ENCODE data around the gene FGF6.
"Not testable (repeated sequence)": the region's sequence is repeated elsewhere in the genome, so short reads cannot be mapped to it uniquely, and the experiment has no call there.

The FGF6 gene

GRCh38 chr12:4416276-4416675, 29.3 kb downstream of the FGF6 start:
- Histone ChIP-seq H3K4me3 (ENCODE audit: low read length) (no peak overlapping the region), H3K4me1 (ENCODE audit: control insufficient read depth, low read depth, low read length) (no peaks in the 10 kb centered on the region), H3K27me3 (ENCODE audit: control insufficient read depth, insufficient read depth, low read length) (no peaks in the 10 kb centered on the region), H3K27ac (ENCODE audit: low read length) (no peak overlapping the region), H3K9me3 (ENCODE audit: control insufficient read depth, low read depth, low read length) (no peaks in the 10 kb centered on the region), H3K9ac (ENCODE audit: low read length) (no peak overlapping the region), H3K36me3 (ENCODE audit: control insufficient read depth, low read depth, low read length) (no peaks in the 10 kb centered on the region)

DNA sequence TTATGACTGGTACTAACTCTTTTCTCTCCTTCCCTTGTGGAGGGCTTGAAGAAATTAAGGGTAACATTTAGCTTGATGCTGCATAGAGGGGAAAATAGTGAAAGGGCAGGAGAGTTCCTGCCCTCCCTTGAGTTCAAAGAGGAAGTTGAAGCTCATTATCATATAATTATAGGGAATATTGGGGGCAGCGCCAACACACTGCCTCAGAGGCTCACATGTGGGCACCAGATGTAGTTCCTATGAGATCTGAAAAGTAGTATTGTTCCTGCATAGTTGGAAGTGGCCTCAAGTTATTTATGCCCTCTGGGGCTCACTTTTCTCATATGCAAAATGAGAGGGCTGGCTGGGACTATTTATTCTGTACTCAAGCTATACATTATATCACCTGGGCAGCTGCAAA, 33.1 kb downstream of the FGF6 start:
- H3K4me1 ChIP-seq (ENCODE audit: control insufficient read depth, low read depth, low read length): no peaks in the 10 kb centered on the region
- no peak overlapping the region for H3K4me3 ChIP-seq (ENCODE audit: low read length)
- no peaks in the 10 kb centered on the region for H3K36me3 ChIP-seq (ENCODE audit: control insufficient read depth, low read depth, low read length)
- no peaks in the 10 kb centered on the region for H3K27me3 ChIP-seq (ENCODE audit: control insufficient read depth, insufficient read depth, low read length)
- no peak overlapping the region for H3K9ac ChIP-seq (ENCODE audit: low read length)
- no peak overlapping the region for H3K27ac ChIP-seq (ENCODE audit: low read length)
- no peaks in the 10 kb centered on the region for H3K9me3 ChIP-seq (ENCODE audit: control insufficient read depth, low read depth, low read length)

- Histone ChIP-seq H3K27me3 (ENCODE audit: control insufficient read depth, insufficient read depth, low read length) (no peaks in the 10 kb centered on the region), H3K36me3 (ENCODE audit: control insufficient read depth, low read depth, low read length) (no peaks in the 10 kb centered on the region), H3K4me3 (ENCODE audit: low read length) (no peak overlapping the region), H3K9ac (ENCODE audit: low read length) (no peak overlapping the region), H3K27ac (ENCODE audit: low read length) (no peak overlapping the region), H3K4me1 (ENCODE audit: control insufficient read depth, low read depth, low read length) (no peaks in the 10 kb centered on the region), H3K9me3 (ENCODE audit: control insufficient read depth, low read depth, low read length) (no peaks in the 10 kb centered on the region)
Measured at GRCh38 chr12:4412056-4412455, 33.6 kb downstream of the FGF6 start.

GRCh38 chr12:4407136-4407535, 38.5 kb downstream of the FGF6 start:
- Histone ChIP-seq H3K27ac (ENCODE audit: low read length) (no peak overlapping the region), H3K27me3 (ENCODE audit: control insufficient read depth, insufficient read depth, low read length) (no peaks in the 10 kb centered on the region), H3K9me3 (ENCODE audit: control insufficient read depth, low read depth, low read length) (peaks cover 3% of the 10 kb centered on the region), H3K4me1 (ENCODE audit: control insufficient read depth, low read depth, low read length) (no peaks in the 10 kb centered on the region), H3K36me3 (ENCODE audit: control insufficient read depth, low read depth, low read length) (no peaks in the 10 kb centered on the region), H3K4me3 (ENCODE audit: low read length) (no peak overlapping the region), H3K9ac (ENCODE audit: low read length) (no peak overlapping the region)

DNA sequence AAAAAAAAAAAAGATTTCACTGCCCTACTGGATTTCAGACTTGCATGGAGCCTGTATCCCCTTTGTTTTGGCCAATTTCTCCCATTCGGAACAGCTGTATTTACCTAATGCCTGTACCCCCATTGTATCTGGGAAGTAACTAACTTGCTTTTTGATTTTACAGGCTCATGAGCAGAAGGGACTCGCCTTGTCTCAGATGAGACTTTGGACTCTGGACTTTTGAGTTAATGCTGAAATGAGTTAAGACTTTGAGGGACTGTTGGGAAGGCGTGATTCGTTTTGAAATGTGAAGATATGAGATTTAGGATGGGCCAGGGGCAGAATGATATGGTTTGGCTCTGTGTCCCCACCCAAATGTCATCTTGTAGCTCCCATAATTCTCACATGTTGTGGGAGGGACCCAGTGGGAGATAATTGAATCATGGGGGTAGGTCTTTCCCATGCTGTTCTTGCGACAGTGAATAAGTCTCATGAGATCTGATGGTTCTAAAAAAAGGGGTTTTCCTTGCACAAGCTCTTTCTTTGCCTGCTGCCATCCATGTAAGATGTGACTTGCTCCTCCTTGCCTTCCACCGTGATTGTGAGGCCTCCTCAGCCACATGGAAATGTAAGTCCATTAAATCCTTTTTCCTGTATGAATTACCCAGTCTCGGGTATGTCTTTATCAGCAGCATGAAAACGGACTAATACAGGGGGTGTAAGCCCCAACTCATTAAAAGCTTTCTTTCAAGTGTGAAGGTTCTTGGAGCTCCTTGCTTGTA, 40.6 kb downstream of the FGF6 start:
- not testable (repeated sequence) for H3K4me1 ChIP-seq (ENCODE audit: control insufficient read depth, low read depth, low read length); H3K4me3 ChIP-seq (ENCODE audit: low read length); H3K27me3 ChIP-seq (ENCODE audit: control insufficient read depth, insufficient read depth, low read length); H3K27ac ChIP-seq (ENCODE audit: low read length); H3K36me3 ChIP-seq (ENCODE audit: control insufficient read depth, low read depth, low read length); H3K9ac ChIP-seq (ENCODE audit: low read length); H3K9me3 ChIP-seq (ENCODE audit: control insufficient read depth, low read depth, low read length)

DNA sequence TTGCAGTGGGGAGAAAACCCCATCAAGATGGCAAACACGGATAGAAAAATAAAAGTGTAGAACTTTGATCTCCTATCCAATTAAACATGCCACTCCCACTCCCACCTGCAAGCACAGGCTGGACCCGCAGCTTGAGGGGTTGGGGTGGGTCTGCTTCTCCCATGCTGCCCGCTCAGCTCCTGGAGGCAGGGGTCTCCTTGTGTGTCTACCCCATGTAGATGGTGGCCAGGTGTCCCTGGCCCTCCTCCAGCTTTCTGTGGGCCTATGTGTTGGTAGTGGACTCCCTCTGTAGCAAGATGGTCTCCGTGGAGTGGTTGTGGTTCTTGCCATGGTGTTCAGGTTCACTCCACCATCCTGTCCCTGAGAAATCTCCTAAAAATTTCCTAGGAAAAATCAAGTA, 42.6 kb downstream of the FGF6 start:
- no peak overlapping the region for H3K27ac ChIP-seq (ENCODE audit: low read length)
- H3K36me3 ChIP-seq (ENCODE audit: control insufficient read depth, low read depth, low read length): no peaks in the 10 kb centered on the region
- no peaks in the 10 kb centered on the region for H3K27me3 ChIP-seq (ENCODE audit: control insufficient read depth, insufficient read depth, low read length)
- no peaks in the 10 kb centered on the region for H3K4me1 ChIP-seq (ENCODE audit: control insufficient read depth, low read depth, low read length)
- peaks cover 3% of the 10 kb centered on the region for H3K9me3 ChIP-seq (ENCODE audit: control insufficient read depth, low read depth, low read length)
- H3K4me3 ChIP-seq (ENCODE audit: low read length): no peak overlapping the region
- no peak overlapping the region for H3K9ac ChIP-seq (ENCODE audit: low read length)

DNA sequence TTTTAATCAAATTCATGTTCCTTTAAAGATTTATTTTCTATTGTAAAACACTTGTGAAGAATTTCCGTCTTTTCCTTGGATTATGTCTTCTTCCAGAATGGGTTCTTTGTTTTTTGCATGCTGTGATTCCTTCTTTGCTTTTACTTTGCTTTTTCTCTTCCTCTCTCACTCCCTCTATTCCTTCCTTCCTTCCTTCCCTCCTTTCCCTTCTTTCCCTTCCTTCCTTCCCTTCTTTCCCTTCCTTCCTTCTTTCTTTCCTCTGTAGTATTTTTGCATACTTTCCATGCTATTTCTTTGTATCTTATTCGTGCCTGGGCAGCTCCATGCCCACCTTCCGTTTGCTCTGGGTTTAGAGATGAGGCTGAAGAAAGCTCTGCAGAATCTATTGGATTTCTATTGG, 44.5 kb downstream of the FGF6 start:
- no peak overlapping the region for H3K9ac ChIP-seq (ENCODE audit: low read length)
- H3K4me3 ChIP-seq (ENCODE audit: low read length): no peak overlapping the region
- no peaks in the 10 kb centered on the region for H3K36me3 ChIP-seq (ENCODE audit: control insufficient read depth, low read depth, low read length)
- no peaks in the 10 kb centered on the region for H3K4me1 ChIP-seq (ENCODE audit: control insufficient read depth, low read depth, low read length)
- H3K27me3 ChIP-seq (ENCODE audit: control insufficient read depth, insufficient read depth, low read length): no peaks in the 10 kb centered on the region
- no peak overlapping the region for H3K27ac ChIP-seq (ENCODE audit: low read length)
- H3K9me3 ChIP-seq (ENCODE audit: control insufficient read depth, low read depth, low read length): peaks cover 3% of the 10 kb centered on the region

DNA sequence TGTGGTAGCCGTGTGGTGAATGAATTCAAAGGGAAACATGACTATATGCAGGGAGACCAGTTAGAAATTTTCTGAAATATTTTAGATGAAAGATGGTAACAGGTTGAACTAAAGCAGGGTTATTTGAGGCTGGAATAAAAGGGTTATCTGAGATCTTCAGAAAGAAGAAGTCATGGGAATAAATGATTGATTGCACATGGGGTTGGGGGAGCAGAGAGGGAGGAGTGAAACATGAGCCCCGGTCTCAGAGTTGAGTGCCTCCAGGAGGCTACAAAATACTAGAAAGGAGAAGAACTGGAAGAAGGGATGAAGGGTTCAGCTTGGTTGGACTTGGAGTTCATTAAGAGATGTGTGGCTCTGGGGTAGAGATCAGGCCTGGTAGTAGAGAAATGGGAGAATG, 49.8 kb downstream of the FGF6 start:
- H3K9ac ChIP-seq (ENCODE audit: low read length): no peak overlapping the region
- no peaks in the 10 kb centered on the region for H3K36me3 ChIP-seq (ENCODE audit: control insufficient read depth, low read depth, low read length)
- H3K4me1 ChIP-seq (ENCODE audit: control insufficient read depth, low read depth, low read length): no peaks in the 10 kb centered on the region
- no peaks in the 10 kb centered on the region for H3K9me3 ChIP-seq (ENCODE audit: control insufficient read depth, low read depth, low read length)
- H3K4me3 ChIP-seq (ENCODE audit: low read length): no peak overlapping the region
- H3K27me3 ChIP-seq (ENCODE audit: control insufficient read depth, insufficient read depth, low read length): no peaks in the 10 kb centered on the region
- H3K27ac ChIP-seq (ENCODE audit: low read length): no peak overlapping the region

GRCh38 chr12:4393211-4393610, 52.4 kb downstream of the FGF6 start:
- Histone ChIP-seq H3K27me3 (ENCODE audit: control insufficient read depth, insufficient read depth, low read length) (no peaks in the 10 kb centered on the region), H3K9me3 (ENCODE audit: control insufficient read depth, low read depth, low read length) (no peaks in the 10 kb centered on the region), H3K4me1 (ENCODE audit: control insufficient read depth, low read depth, low read length) (no peaks in the 10 kb centered on the region), H3K4me3 (ENCODE audit: low read length) (no peak overlapping the region), H3K36me3 (ENCODE audit: control insufficient read depth, low read depth, low read length) (no peaks in the 10 kb centered on the region), H3K27ac (ENCODE audit: low read length) (no peak overlapping the region), H3K9ac (ENCODE audit: low read length) (no peak overlapping the region)

- Histone ChIP-seq H3K4me3 (ENCODE audit: low read length) (no peak overlapping the region), H3K27ac (ENCODE audit: low read length) (no peak overlapping the region), H3K4me1 (ENCODE audit: control insufficient read depth, low read depth, low read length) (no peaks in the 10 kb centered on the region), H3K36me3 (ENCODE audit: control insufficient read depth, low read depth, low read length) (no peaks in the 10 kb centered on the region), H3K9ac (ENCODE audit: low read length) (no peak overlapping the region), H3K27me3 (ENCODE audit: control insufficient read depth, insufficient read depth, low read length) (no peaks in the 10 kb centered on the region), H3K9me3 (ENCODE audit: control insufficient read depth, low read depth, low read length) (no peaks in the 10 kb centered on the region)
Measured at GRCh38 chr12:4392223-4392742, 53.3 kb downstream of the FGF6 start.

GRCh38 chr12:4388662-4389061, 57.0 kb downstream of the FGF6 start:
- H3K9me3 ChIP-seq (ENCODE audit: control insufficient read depth, low read depth, low read length): no peaks in the 10 kb centered on the region
- H3K4me1 ChIP-seq (ENCODE audit: control insufficient read depth, low read depth, low read length): no peaks in the 10 kb centered on the region
- H3K9ac ChIP-seq (ENCODE audit: low read length): no peak overlapping the region
- no peaks in the 10 kb centered on the region for H3K27me3 ChIP-seq (ENCODE audit: control insufficient read depth, insufficient read depth, low read length)
- H3K4me3 ChIP-seq (ENCODE audit: low read length): no peak overlapping the region
- no peak overlapping the region for H3K27ac ChIP-seq (ENCODE audit: low read length)
- no peaks in the 10 kb centered on the region for H3K36me3 ChIP-seq (ENCODE audit: control insufficient read depth, low read depth, low read length)

DNA sequence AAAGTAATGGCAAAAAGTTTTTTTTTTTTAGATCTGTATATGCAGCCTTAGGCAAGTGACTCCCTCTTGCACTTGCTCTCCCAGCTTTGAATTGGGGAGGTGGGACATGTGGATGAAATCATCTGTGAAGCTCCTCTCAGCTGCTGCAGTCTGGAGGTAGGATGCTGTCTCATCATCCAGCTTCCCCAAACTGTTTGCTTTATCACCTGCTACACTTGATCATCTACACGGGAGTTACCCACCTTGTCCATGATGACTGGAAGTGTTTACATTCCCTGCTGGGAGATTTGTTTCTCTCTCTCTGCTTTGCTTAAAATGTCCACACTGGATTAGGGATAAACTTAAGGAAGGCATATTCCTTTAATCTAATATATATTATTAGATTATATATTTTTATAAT, 57.6 kb downstream of the FGF6 start:
- no peaks in the 10 kb centered on the region for H3K9me3 ChIP-seq (ENCODE audit: control insufficient read depth, low read depth, low read length)
- H3K9ac ChIP-seq (ENCODE audit: low read length): no peak overlapping the region
- H3K27me3 ChIP-seq (ENCODE audit: control insufficient read depth, insufficient read depth, low read length): no peaks in the 10 kb centered on the region
- H3K27ac ChIP-seq (ENCODE audit: low read length): no peak overlapping the region
- H3K4me1 ChIP-seq (ENCODE audit: control insufficient read depth, low read depth, low read length): no peaks in the 10 kb centered on the region
- H3K4me3 ChIP-seq (ENCODE audit: low read length): no peak overlapping the region
- H3K36me3 ChIP-seq (ENCODE audit: control insufficient read depth, low read depth, low read length): no peaks in the 10 kb centered on the region

Measured in iPS-18a (cell line).